H9 (cell line): ENCODE measurements around the gene S100A7. TPM values are rescaled to one million over a fixed set of nuclear protein-coding genes. Genes with fewer than 3 reads are reported as not detected.

Source experiments
- DNase-seq: peaks from one replicate; pipeline ENCODE4 v3.0.0-alpha.2; 2017
- H2AFZ ChIP-seq: one replicate; pipeline ENCODE4 v1.6.1; 2013; ENCODE audit warnings: mild to moderate bottlenecking, low read length, control low read depth, moderate library complexity
- H2AK5ac ChIP-seq: 2 replicates; pipeline ENCODE4 v1.6.1; 2013; ENCODE audit warnings: low read length, control low read depth, mixed read lengths; ENCODE audit not compliant: insufficient read length
- H2BK120ac ChIP-seq: one replicate; pipeline ENCODE4 v1.6.1; 2013; ENCODE audit warnings: low read depth, mild to moderate bottlenecking, low read length, control low read depth, inconsistent platforms; ENCODE audit not compliant: poor library complexity, severe bottlenecking
- H2BK12ac ChIP-seq: 2 replicates; pipeline ENCODE4 v1.6.1; 2013; ENCODE audit warnings: low read length, control low read depth, mixed read lengths, low read depth; ENCODE audit not compliant: insufficient read length
- H2BK15ac ChIP-seq: 2 replicates; pipeline ENCODE4 v1.6.1; 2013; ENCODE audit warnings: low read depth, low read length, control low read depth
- H2BK20ac ChIP-seq: one replicate; pipeline ENCODE4 v1.6.1; 2013; ENCODE audit warnings: low read depth, mild to moderate bottlenecking, low read length, control low read depth, inconsistent platforms; ENCODE audit not compliant: poor library complexity, severe bottlenecking
- H2BK5ac ChIP-seq: 2 replicates; pipeline ENCODE4 v1.6.1; 2013; ENCODE audit warnings: low read length, control low read depth, mixed read lengths; ENCODE audit not compliant: insufficient read length
- H3K14ac ChIP-seq: 2 replicates; pipeline ENCODE4 v1.6.1; 2013; ENCODE audit warnings: low read length, control low read depth; ENCODE audit not compliant: insufficient read depth
- H3K18ac ChIP-seq: 2 replicates; pipeline ENCODE4 v1.6.1; 2013; ENCODE audit warnings: low read depth, mild to moderate bottlenecking, mixed read lengths, low read length, control low read depth; ENCODE audit not compliant: insufficient read length
- H3K23ac ChIP-seq: 2 replicates; pipeline ENCODE4 v1.6.1; 2013; ENCODE audit warnings: low read length, control low read depth, mixed read lengths, low read depth; ENCODE audit not compliant: insufficient read length
- H3K23me2 ChIP-seq: 2 replicates; pipeline ENCODE4 v1.6.1; 2013; ENCODE audit warnings: low read depth, mild to moderate bottlenecking, mixed read lengths, low read length, control low read depth; ENCODE audit not compliant: insufficient read length, poor library complexity, severe bottlenecking
- H3K27ac ChIP-seq: 2 replicates; pipeline ENCODE4 v1.5.1; 2013; ENCODE audit warnings: low read length, control low read depth, mixed read lengths, low read depth; ENCODE audit not compliant: insufficient read length
- H3K27me3 ChIP-seq: 2 replicates; pipeline ENCODE4 v1.6.1; 2013; ENCODE audit warnings: low read length, control low read depth, inconsistent platforms; ENCODE audit not compliant: insufficient read depth
- H3K4ac ChIP-seq: 2 replicates; pipeline ENCODE4 v1.6.1; 2013; ENCODE audit warnings: low read depth, mild to moderate bottlenecking, control low read depth, inconsistent platforms, low read length, moderate library complexity
- H3K4me1 ChIP-seq: 2 replicates; pipeline ENCODE4 v1.6.1; 2013; ENCODE audit warnings: low read length, control low read depth, inconsistent platforms; ENCODE audit not compliant: insufficient read depth
- H3K4me2 ChIP-seq: 2 replicates; pipeline ENCODE4 v1.6.1; 2013; ENCODE audit warnings: low read length, control low read depth, mixed read lengths; ENCODE audit not compliant: insufficient read length, insufficient read depth
- H3K56ac ChIP-seq: 2 replicates; pipeline ENCODE4 v1.6.1; 2013; ENCODE audit warnings: low read depth, mild to moderate bottlenecking, mixed read lengths, low read length, control low read depth; ENCODE audit not compliant: insufficient read length
- H3K79me1 ChIP-seq: 2 replicates; pipeline ENCODE4 v1.6.1; 2013; ENCODE audit warnings: low read depth, mild to moderate bottlenecking, moderate library complexity, low read length, control low read depth, inconsistent platforms; ENCODE audit not compliant: insufficient read depth, poor library complexity, severe bottlenecking
- H3K79me2 ChIP-seq: 2 replicates; pipeline ENCODE4 v1.6.1; 2013; ENCODE audit warnings: low read length, control low read depth, inconsistent platforms; ENCODE audit not compliant: insufficient read depth
- H3K9ac ChIP-seq: 2 replicates; pipeline ENCODE4 v1.6.1; 2013; ENCODE audit warnings: low read length, control low read depth, mixed read lengths; ENCODE audit not compliant: insufficient read length; ENCODE audit errors: extremely low read depth
- H3K9me3 ChIP-seq: one replicate; pipeline ENCODE4 v1.6.1; 2013; ENCODE audit warnings: low read depth, low read length, inconsistent platforms; ENCODE audit not compliant: control insufficient read depth
- H3T11ph ChIP-seq: one replicate; pipeline ENCODE4 v1.6.1; 2013; ENCODE audit warnings: mild to moderate bottlenecking, low read length, control low read depth, inconsistent platforms
- H4K20me1 ChIP-seq: one replicate; pipeline ENCODE4 v1.6.1; 2013; ENCODE audit not compliant: control insufficient read depth, insufficient read length, insufficient read depth
- H4K5ac ChIP-seq: 2 replicates; pipeline ENCODE4 v1.6.1; 2013; ENCODE audit warnings: low read depth, mild to moderate bottlenecking, mixed read lengths, low read length, control low read depth; ENCODE audit not compliant: insufficient read length
- H4K8ac ChIP-seq: replicated peaks from 2 replicates; pipeline ENCODE4 v1.6.1; 2013; ENCODE audit warnings: low read length, control low read depth, mixed read lengths, low read depth; ENCODE audit not compliant: insufficient read length
- H4K91ac ChIP-seq: 2 replicates; pipeline ENCODE4 v1.6.1; 2013; ENCODE audit warnings: low read depth, mild to moderate bottlenecking, moderate library complexity, mixed read lengths, low read length, control low read depth; ENCODE audit not compliant: insufficient read length
- H3K27ac Mint-ChIP-seq, 3 experiments: 2 replicates in 2 of 3; 3 replicates in 1 of 3; pipeline ENCODE4 v1.8.0; 2020 to 2021; ENCODE audit warnings: mixed read lengths in 3 of 3, mild to moderate bottlenecking in 1 of 3, moderate library complexity in 1 of 3
- H3K27me3 Mint-ChIP-seq: 2 replicates; pipeline ENCODE4 v1.8.0; 2021; ENCODE audit warnings: low read depth, mild to moderate bottlenecking, moderate library complexity, mixed read lengths
- H3K36me3 Mint-ChIP-seq, 3 experiments: 2 replicates in 2 of 3; 3 replicates in 1 of 3; pipeline ENCODE4 v1.8.0; 2020 to 2021; ENCODE audit warnings: low read depth in 3 of 3, mixed read lengths in 3 of 3; ENCODE audit not compliant: insufficient read depth in 1 of 3
- H3K4me1 Mint-ChIP-seq, 2 experiments: 2 replicates each; pipeline ENCODE4 v1.8.0; 2020; ENCODE audit warnings: mixed read lengths in 2 of 2
- H3K4me3 Mint-ChIP-seq, 2 experiments: 2 replicates in 1 of 2; 3 replicates in 1 of 2; pipeline ENCODE4 v1.8.0; 2020 to 2021; ENCODE audit warnings: mild to moderate bottlenecking in 2 of 2, mixed read lengths in 2 of 2, moderate library complexity in 1 of 2
- H3K9me3 Mint-ChIP-seq, 2 experiments: 2 replicates in 1 of 2; 3 replicates in 1 of 2; pipeline ENCODE4 v1.8.0; 2020; ENCODE audit warnings: mild to moderate bottlenecking in 2 of 2, mixed read lengths in 2 of 2, moderate library complexity in 1 of 2
- CTCF ChIP-seq: fragments of 200-600 bp; sonication (generic); conservative IDR thresholded peaks from 3 replicates; pipeline ENCODE4 v1.8.0; 2021; ENCODE audit warnings: antibody characterized with exemption, mild to moderate bottlenecking
- WGBS: extraction: QIAGEN DNeasy Blood & Tissue Kit; methylation state at CpG from one replicate; pipeline ENCODE4 v1.1.7; 2013; ENCODE audit warnings: missing lambda C conversion rate, low lambda C conversion rate, mixed read lengths; ENCODE audit not compliant: insufficient read length; ENCODE audit errors: extremely low coverage; 5-methylcytosine and 5-hydroxymethylcytosine counted together
- total RNA-seq: library from RNA; stranded (reverse); gene quantifications from 2 replicates; pipeline ENCODE4 v1.2.1, GENCODE V29; 2021

S100A7 gene
- total RNA-seq, 1 experiment from 2014 or later: not detected

GRCh38 chr1:153503766-153504165, 43.3 kb upstream of the S100A7 start:
- no peak overlapping the region for H2BK5ac ChIP-seq
- H3K9me3 ChIP-seq: no peaks in the 10 kb centered on the region
- no peak overlapping the region for H4K8ac ChIP-seq
- no peaks in the 10 kb centered on the region for H3K27me3 ChIP-seq
- no peak overlapping the region for H2BK120ac ChIP-seq
- H3K14ac ChIP-seq: no peak overlapping the region
- WGBS: no CpG with 5 or more reads among the region's 3 CpGs
- Mint-ChIP-seq H3K4me3 (no peak overlapping the region), H3K27ac (no peak overlapping the region), H3K27me3 (peaks cover 10% of the 10 kb centered on the region), H3K9me3 (no peaks in the 10 kb centered on the region), H3K36me3 (no peaks in the 10 kb centered on the region), H3K4me1 (peaks cover 2 to 6% of the 10 kb centered on the region in 2 experiments; a peak in 2 of 4 replicates)
- H3K79me2 ChIP-seq: no peaks in the 10 kb centered on the region
- no peak for TF ChIP-seq CTCF
- H3K23ac ChIP-seq: no peak overlapping the region
- no peak overlapping the region for H2AK5ac ChIP-seq
- no peak overlapping the region for H2AFZ ChIP-seq
- H3K4ac ChIP-seq: no peak overlapping the region
- no peak overlapping the region for H3K9ac ChIP-seq
- H4K91ac ChIP-seq: no peak overlapping the region
- H3K56ac ChIP-seq: no peak overlapping the region
- H3K79me1 ChIP-seq: no peaks in the 10 kb centered on the region
- H3T11ph ChIP-seq: no peak overlapping the region
- H3K18ac ChIP-seq: no peak overlapping the region
- H3K23me2 ChIP-seq: no peaks in the 10 kb centered on the region
- no peak overlapping the region for H3K27ac ChIP-seq
- no peaks in the 10 kb centered on the region for H4K20me1 ChIP-seq
- no peak overlapping the region for H2BK12ac ChIP-seq
- no peak overlapping the region for H3K4me2 ChIP-seq
- no peak overlapping the region for H2BK20ac ChIP-seq
- H4K5ac ChIP-seq: no peak overlapping the region
- no peaks in the 10 kb centered on the region for H3K4me1 ChIP-seq
- H2BK15ac ChIP-seq: no peak overlapping the region
- no peak for DNase-seq
